SU-DHL-6 (cell line): ENCODE data around the gene SLC22A1.

Experiments
- H2AFZ ChIP-seq: fragments of 200-600 bp; sonication (generic); 2 replicates; pipeline ENCODE4 v1.6.1; 2014; ENCODE audit warnings: low read depth, mild to moderate bottlenecking, moderate library complexity, mixed read lengths, antibody characterized with exemption, low read length; ENCODE audit not compliant: severe bottlenecking
- H3F3A ChIP-seq: fragments of 200-600 bp; shearing (Covaris generic); 2 replicates; pipeline ENCODE4 v1.6.0; 2016; ENCODE audit warnings: antibody characterized with exemption, mild to moderate bottlenecking; ENCODE audit not compliant: insufficient read depth
- H3K27ac ChIP-seq: fragments of 200-600 bp; sonication (generic); 2 replicates; pipeline ENCODE4 v1.5.1; 2016; ENCODE audit warnings: low read depth, mild to moderate bottlenecking, low read length, moderate library complexity, mixed read lengths
- H3K27me3 ChIP-seq: fragments of 200-600 bp; sonication (generic), shearing (Covaris generic); 2 replicates; pipeline ENCODE4 v1.6.0; 2014; ENCODE audit warnings: mild to moderate bottlenecking, low read length
- H3K36me3 ChIP-seq: fragments of 200-600 bp; sonication (generic); 2 replicates; pipeline ENCODE4 v1.6.1; 2014; ENCODE audit warnings: mild to moderate bottlenecking, low read length, mixed read lengths
- H3K4me2 ChIP-seq: fragments of 300-600, 200-600 bp; shearing (Covaris generic), sonication (generic); 2 replicates; pipeline ENCODE4 v1.6.0; 2014; ENCODE audit warnings: low read length, low read depth, mild to moderate bottlenecking; ENCODE audit not compliant: poor library complexity, severe bottlenecking
- H3K4me3 ChIP-seq: fragments of 200-600 bp; sonication (generic); 2 replicates; pipeline ENCODE4 v1.5.1; 2014; ENCODE audit warnings: antibody characterized with exemption, low read length, mild to moderate bottlenecking, mixed read lengths; ENCODE audit not compliant: insufficient read depth, poor library complexity, severe bottlenecking
- H3K79me2 ChIP-seq: fragments of 200-600 bp; sonication (generic); 2 replicates; pipeline ENCODE4 v1.6.1; 2014; ENCODE audit warnings: mild to moderate bottlenecking, low read length, moderate library complexity; ENCODE audit not compliant: insufficient read depth
- H3K9ac ChIP-seq: fragments of 200-600 bp; sonication (generic); 2 replicates; pipeline ENCODE4 v1.7.0; 2014; ENCODE audit warnings: mild to moderate bottlenecking, low read length
- H3K9me2 ChIP-seq: fragments of 200-600 bp; sonication (generic); replicated peaks from 2 replicates; pipeline ENCODE4 v1.6.1; 2014; ENCODE audit warnings: low read length; ENCODE audit not compliant: insufficient read depth
- H3K9me3 ChIP-seq: fragments of 200-600 bp; sonication (generic); 2 replicates; pipeline ENCODE4 v1.6.1; 2014; ENCODE audit warnings: low read length, mixed read lengths; ENCODE audit not compliant: insufficient read depth
- H4K20me1 ChIP-seq: fragments of 200-600 bp; sonication (generic); 2 replicates; pipeline ENCODE4 v1.6.1; 2014; ENCODE audit warnings: low read depth, mild to moderate bottlenecking, antibody characterized with exemption, low read length, moderate library complexity, mixed read lengths
- CTCF ChIP-seq: fragments of 200-600 bp; sonication (generic); IDR thresholded peaks from one replicate; pipeline ENCODE4 v1.5.1; 2017; ENCODE audit warnings: antibody characterized with exemption, mild to moderate bottlenecking, low read length, moderate library complexity; ENCODE audit not compliant: insufficient read depth, poor library complexity, severe bottlenecking
- EZH2phosphoT487 ChIP-seq: fragments of 200-600 bp; sonication (generic), shearing (Covaris generic); conservative IDR thresholded peaks from 2 replicates; pipeline ENCODE4 v1.6.1; 2018; ENCODE audit warnings: mild to moderate bottlenecking, antibody characterized with exemption, low read length, moderate library complexity, mixed read lengths

The SLC22A1 gene

GRCh38 chr6:160147146-160147536, 25.5 kb downstream of the SLC22A1 start:
- Histone ChIP-seq H3K27me3 (peaks cover 3% of the 10 kb centered on the region; the same call in 1 of the 2 replicates), H3K4me3 (no peak overlapping the region), H3K27ac (no peak overlapping the region), H3K9ac (no peak overlapping the region), H3K36me3 (no peaks in the 10 kb centered on the region), H3K9me2 (no peaks in the 10 kb centered on the region), H3K79me2 (no peaks in the 10 kb centered on the region), H4K20me1 (no peaks in the 10 kb centered on the region), H3K4me2 (no peak overlapping the region), H3F3A (no peaks in the 10 kb centered on the region), H2AFZ (no peak overlapping the region), H3K9me3 (no peaks in the 10 kb centered on the region)
- TF ChIP-seq EZH2phosphoT487 = no peak

GRCh38 chr6:160154471-160154870, 32.9 kb downstream of the SLC22A1 start:
- no peak overlapping the region for H3K27ac ChIP-seq
- H3K9me3 ChIP-seq = no peaks in the 10 kb centered on the region
- no peaks in the 10 kb centered on the region for H3K79me2 ChIP-seq
- H3K4me2 ChIP-seq = no peak overlapping the region
- H3K4me3 ChIP-seq = no peak overlapping the region
- no peak overlapping the region for H3K9ac ChIP-seq
- no peak for TF ChIP-seq EZH2phosphoT487
- TF ChIP-seq CTCF = no peak
- peaks cover 3% of the 10 kb centered on the region; the same call in 1 of the 2 replicates for H3K27me3 ChIP-seq
- no peaks in the 10 kb centered on the region for H4K20me1 ChIP-seq
- no peak overlapping the region for H2AFZ ChIP-seq
- no peaks in the 10 kb centered on the region for H3F3A ChIP-seq
- no peaks in the 10 kb centered on the region for H3K36me3 ChIP-seq
- no peaks in the 10 kb centered on the region for H3K9me2 ChIP-seq

GRCh38 chr6:160156842-160157241, 35.2 kb downstream of the SLC22A1 start:
- TF ChIP-seq CTCF = no peak
- TF ChIP-seq EZH2phosphoT487 = no peak
- H3K36me3 ChIP-seq = no peaks in the 10 kb centered on the region
- H3F3A ChIP-seq = no peaks in the 10 kb centered on the region
- no peaks in the 10 kb centered on the region for H3K27me3 ChIP-seq
- no peak overlapping the region for H2AFZ ChIP-seq
- H3K79me2 ChIP-seq = no peaks in the 10 kb centered on the region
- H4K20me1 ChIP-seq = no peaks in the 10 kb centered on the region
- no peaks in the 10 kb centered on the region for H3K9me3 ChIP-seq
- no peak overlapping the region for H3K27ac ChIP-seq
- H3K4me2 ChIP-seq = no peak overlapping the region
- H3K4me3 ChIP-seq = no peak overlapping the region
- H3K9ac ChIP-seq = no peak overlapping the region
- no peaks in the 10 kb centered on the region for H3K9me2 ChIP-seq

GRCh38 chr6:160160450-160160849, 38.8 kb downstream of the SLC22A1 start:
- no peak overlapping the region for H2AFZ ChIP-seq

More at GRCh38 chr6:160160450-160160849, 38.8 kb downstream of the SLC22A1 start:
- Histone ChIP-seq H3K9ac (no peak overlapping the region), H3K9me3 (no peaks in the 10 kb centered on the region), H3K79me2 (no peaks in the 10 kb centered on the region), H3K9me2 (no peaks in the 10 kb centered on the region), H3F3A (no peaks in the 10 kb centered on the region), H3K4me3 (no peak overlapping the region), H3K36me3 (no peaks in the 10 kb centered on the region), H4K20me1 (no peaks in the 10 kb centered on the region), H3K27ac (no peak overlapping the region), H3K4me2 (no peak overlapping the region), H3K27me3 (no peaks in the 10 kb centered on the region)
- TF ChIP-seq EZH2phosphoT487 (no peak), CTCF (no peak)
